Lower leg skin (tissue), 4 donors: ENCODE measurements around the gene PIGW. TPM values are rescaled to one million over a fixed set of nuclear protein-coding genes. Genes with fewer than 3 reads are reported as not detected.
A peak's percentile ranks its signal among the peaks of the same experiment; 100 is the strongest.

Experiments
- DNase-seq, 2 donors: peaks; one replicate each; pipeline ENCODE4 v3.0.0-alpha.2; 2019; ENCODE audit warnings: low spot score in 2 of 2
- H3K4me3 ChIP-seq: fragments of 200-600 bp; sonication (generic); 2 replicates; pipeline ENCODE4 v1.5.1; 2017; ENCODE audit warnings: mild to moderate bottlenecking, low read depth; ENCODE audit not compliant: poor library complexity, severe bottlenecking
- POLR2A ChIP-seq, 2 donors: fragments of 450-650 bp; IDR thresholded peaks; one replicate each; pipeline ENCODE4 v1.6.1; 2016 to 2017; ENCODE audit warnings: antibody characterized with exemption in 2 of 2, mild to moderate bottlenecking in 1 of 2, moderate library complexity in 1 of 2
- WGBS, 2 donors: methylation state at CpG; one replicate each; pipeline ENCODE4 v1.1.5; 2018; 5-methylcytosine and 5-hydroxymethylcytosine counted together
- intact Hi-C: fragments of 100-400 bp; cut with DNase I; formaldehyde crosslinking; loops from one replicate; pipeline ENCODE4 v1.15.0; 2023; ENCODE audit warnings: low total_unique reads
- total RNA-seq, 4 donors: library from RNA; depleted of rRNA; stranded (reverse); fragments of >200 nt; gene quantifications; one replicate each; pipeline ENCODE4 v1.1.0, GENCODE V29; 2016
- TF ChIP-seq, protein P1 (sequence below), 3 donors: fragments of 450-650 bp; IDR thresholded peaks; one replicate each; pipeline ENCODE4 v1.5.1; 2016; ENCODE audit warnings: antibody characterized with exemption in 3 of 3, mild to moderate bottlenecking in 3 of 3, moderate library complexity in 2 of 3

Gene PIGW
- total RNA-seq, 4 donors from 2014 or later: 4.3 to 9.0 (median 6.9) TPM

DNA sequence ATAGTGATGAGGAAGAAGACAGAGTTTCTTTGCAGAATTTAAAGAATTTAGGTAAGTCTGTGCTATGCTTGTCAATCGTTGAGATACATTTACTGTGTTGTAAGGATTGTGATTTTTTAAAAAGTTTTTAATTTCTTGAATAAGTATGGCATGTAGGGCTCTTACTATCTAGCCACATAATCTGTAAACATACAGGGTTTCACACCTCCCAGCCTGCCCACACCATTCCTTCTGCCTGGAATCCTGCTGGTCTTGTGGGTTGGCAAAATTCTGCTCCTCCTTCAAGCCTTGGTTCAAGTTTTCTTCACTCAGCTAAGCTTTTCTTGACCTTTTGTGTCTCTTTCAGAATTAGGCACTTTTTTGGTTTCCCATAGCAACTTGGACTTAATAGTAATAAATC, 40.8 kb upstream of the PIGW start:
- no peak for TF ChIP-seq POLR2A (IDR thresholded peaks at IDR 0.05)
- TF ChIP-seq, protein P1, sequence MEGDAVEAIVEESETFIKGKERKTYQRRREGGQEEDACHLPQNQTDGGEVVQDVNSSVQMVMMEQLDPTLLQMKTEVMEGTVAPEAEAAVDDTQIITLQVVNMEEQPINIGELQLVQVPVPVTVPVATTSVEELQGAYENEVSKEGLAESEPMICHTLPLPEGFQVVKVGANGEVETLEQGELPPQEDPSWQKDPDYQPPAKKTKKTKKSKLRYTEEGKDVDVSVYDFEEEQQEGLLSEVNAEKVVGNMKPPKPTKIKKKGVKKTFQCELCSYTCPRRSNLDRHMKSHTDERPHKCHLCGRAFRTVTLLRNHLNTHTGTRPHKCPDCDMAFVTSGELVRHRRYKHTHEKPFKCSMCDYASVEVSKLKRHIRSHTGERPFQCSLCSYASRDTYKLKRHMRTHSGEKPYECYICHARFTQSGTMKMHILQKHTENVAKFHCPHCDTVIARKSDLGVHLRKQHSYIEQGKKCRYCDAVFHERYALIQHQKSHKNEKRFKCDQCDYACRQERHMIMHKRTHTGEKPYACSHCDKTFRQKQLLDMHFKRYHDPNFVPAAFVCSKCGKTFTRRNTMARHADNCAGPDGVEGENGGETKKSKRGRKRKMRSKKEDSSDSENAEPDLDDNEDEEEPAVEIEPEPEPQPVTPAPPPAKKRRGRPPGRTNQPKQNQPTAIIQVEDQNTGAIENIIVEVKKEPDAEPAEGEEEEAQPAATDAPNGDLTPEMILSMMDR (IDR thresholded peaks at IDR 0.05): no peak
- 77 to 78% methylated on average over 1 of the region's 1 CpG for WGBS, 2 donors
- H3K4me3 ChIP-seq: no peak overlapping the region
- DNase-seq: peak in 1 of 2 donors; percentile 2
- intact Hi-C loops: no loop called here

DNA sequence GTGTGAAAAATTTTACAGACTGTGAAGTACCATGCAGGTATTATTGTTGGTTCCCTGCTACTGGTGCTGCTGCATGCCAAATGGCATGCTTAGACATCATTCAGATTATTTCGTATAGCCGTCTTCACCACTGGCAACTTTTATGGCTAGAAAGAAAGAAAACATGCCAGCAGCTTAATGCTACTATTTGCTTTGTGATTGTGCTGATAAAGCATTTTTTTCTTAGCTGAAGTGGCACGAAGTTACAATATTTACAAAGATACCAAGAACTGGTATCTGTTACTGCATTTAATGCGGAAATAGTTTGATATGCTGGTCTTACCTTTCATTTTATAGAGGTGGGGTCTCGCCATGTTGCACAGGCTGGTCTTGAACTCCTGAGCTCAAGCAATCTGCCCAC, 40.1 kb upstream of the PIGW start:
- H3K4me3 ChIP-seq: no peak overlapping the region
- TF ChIP-seq POLR2A (IDR thresholded peaks at IDR 0.05): no peak
- TF ChIP-seq, protein P1 (IDR thresholded peaks at IDR 0.05): no peak
- intact Hi-C loops: no loop called here
- no peak for DNase-seq
- WGBS, 2 donors: 76 to 81% methylated on average over 5 of the region's 5 CpGs

DNA sequence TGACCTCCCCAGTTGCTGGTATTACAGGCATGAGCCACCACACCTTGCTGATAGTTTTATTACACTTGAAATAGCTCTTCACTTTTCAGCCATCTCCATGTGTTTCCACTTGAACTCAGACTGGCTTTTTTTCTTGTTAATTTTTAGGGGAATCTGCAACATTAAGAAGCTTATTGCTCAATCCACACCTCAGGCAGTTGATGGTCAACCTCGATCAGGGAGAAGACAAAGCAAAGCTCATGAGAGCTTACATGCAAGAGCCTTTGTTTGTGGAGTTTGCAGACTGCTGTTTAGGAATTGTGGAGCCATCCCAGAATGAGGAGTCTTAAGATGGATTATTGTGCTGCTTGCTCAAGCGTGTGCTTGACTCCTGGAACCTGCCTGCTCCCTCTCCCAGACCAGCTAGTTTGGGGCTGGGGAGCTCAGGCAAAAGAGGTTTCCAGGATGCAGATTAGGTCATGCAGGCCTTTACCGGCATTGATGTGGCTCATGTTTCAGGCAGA, 39.7 kb upstream of the PIGW start:
- 70 to 71% methylated on average over 3 of the region's 3 CpGs for WGBS, 2 donors
- intact Hi-C loops: no loop called here
- TF ChIP-seq, protein P1 (IDR thresholded peaks at IDR 0.05): no peak
- no peak for TF ChIP-seq POLR2A (IDR thresholded peaks at IDR 0.05)
- H3K4me3 ChIP-seq: no peak overlapping the region
- DNase-seq: peak in 1 of 2 donors; percentile 23

DNA sequence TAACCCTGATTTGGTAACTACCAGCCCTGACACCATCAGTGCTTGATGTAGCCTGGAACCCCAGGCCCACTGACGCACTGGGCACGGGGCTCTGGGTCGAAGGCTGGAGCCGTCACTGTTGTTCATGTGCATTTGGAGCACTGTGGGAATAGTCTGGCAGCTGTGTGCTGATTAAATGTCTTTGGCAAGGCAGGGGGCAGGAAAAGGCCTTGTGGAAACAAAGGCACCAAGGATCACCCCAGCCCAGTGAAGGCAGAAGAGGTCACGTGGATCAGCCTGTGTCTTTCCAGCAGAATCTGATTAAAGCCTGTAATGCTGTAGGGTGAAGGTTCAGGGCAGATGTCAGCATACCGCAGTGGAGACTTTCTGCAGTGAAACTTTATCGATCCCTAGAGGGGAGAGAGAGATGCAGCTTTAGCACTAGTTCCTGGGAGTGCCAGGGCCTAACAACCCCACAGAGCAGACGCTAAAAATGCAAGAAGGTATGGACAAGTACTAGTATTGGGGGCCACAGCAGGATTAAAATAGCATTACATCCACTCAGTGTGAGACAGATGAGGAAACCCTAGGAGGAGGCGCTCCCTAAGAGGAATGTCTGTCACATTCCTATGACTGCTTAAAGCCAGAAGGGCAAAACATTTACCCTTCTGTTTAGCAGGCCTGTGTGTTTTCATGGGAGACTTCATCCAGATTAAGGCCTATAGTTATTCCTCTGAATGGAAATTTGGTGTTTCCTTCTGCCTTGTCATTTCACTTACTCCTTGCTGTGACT, 38.6 kb upstream of the PIGW start:
- DNase-seq: peak in 1 of 2 donors; percentile 59
- no peak overlapping the region for H3K4me3 ChIP-seq
- intact Hi-C loops: no loop called here
- TF ChIP-seq, protein P1 (IDR thresholded peaks at IDR 0.05): no peak
- no peak for TF ChIP-seq POLR2A (IDR thresholded peaks at IDR 0.05)
- 94% methylated on average over 9 of the region's 9 CpGs for WGBS, 2 donors

DNA sequence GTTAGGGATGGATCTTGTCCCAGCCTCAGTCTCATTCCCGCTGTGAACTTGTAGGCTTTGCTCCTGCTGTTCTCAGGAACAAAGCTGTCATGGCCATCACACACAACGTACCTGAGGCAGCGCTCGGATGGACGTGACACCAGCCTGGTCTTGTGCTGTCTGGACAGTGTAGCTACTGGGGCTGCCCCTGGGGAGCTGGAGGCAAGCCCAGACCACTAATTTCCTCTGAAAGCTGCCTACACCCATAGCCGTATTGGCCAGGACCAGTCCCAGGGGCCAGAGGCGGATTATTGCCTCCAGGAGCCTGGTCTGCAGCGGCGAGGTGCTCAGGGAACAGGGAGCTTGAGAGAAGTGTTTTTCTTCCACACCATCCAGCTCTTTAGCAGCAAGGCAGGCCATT, 36.6 kb upstream of the PIGW start:
- TF ChIP-seq POLR2A (IDR thresholded peaks at IDR 0.05): no peak
- TF ChIP-seq, protein P1 (IDR thresholded peaks at IDR 0.05): no peak
- H3K4me3 ChIP-seq: no peak overlapping the region
- WGBS, 2 donors: 80 to 82% methylated on average over 9 of the region's 9 CpGs
- intact Hi-C loops: no loop called here
- peak in 1 of 2 donors; percentile 66 for DNase-seq
